ENCODE data around the gene LAP3.

Gene LAP3

GRCh38 chr4:17623451-17624001, 46.5 kb downstream of the LAP3 start:
- Histone ChIP-seq H3K27me3 (no peaks in the 10 kb centered on the region), H3K9me3 (replicated peaks in 1 of 11) (no peaks in the 10 kb centered on the region), H3K36me3 (peaks cover 100% of the 10 kb centered on the region in 11 experiments), H3K4me1 (peaks cover 6 to 11% (median 10%) of the 10 kb centered on the region in 10 experiments), H3K4me3 (no peak overlapping the region), H3K4me2 (no peak overlapping the region), H3K27ac (no peak overlapping the region), H3K9ac (no peak overlapping the region), H4K20me1 (peaks cover 68 to 100% (median 98%) of the 10 kb centered on the region in 11 experiments)
- TF ChIP-seq Cebpa-rat (IDR thresholded peaks at IDR 0.05) = no peak

DNA sequence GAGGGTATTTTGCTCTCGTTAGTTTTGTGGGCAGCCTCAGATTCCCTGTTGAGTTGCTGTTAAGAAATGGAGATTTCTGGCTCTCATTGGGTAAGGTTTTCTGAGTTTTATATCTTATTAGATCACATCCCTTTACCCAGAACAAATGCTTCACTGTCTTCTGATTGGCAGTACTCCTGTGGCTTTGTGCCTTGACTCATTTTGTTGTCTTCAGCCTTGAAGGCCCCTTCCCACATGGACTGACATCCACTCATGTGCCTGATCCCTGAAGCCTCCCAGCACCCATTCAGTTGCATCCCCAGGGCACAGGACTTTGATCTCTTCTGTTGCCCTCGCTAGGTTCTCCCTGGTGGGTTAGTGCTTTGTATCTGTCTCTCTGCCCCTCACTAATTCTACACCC, 47.8 kb downstream of the LAP3 start:
- Histone ChIP-seq H3K4me1 (0 out of 20 replicates have a peak, but pooled peaks cover 0 to under 1% (median 0%) of the 10 kb centered on the region in 10 experiments), H3K9me3 (replicated peaks in 1 of 11) (no peaks in the 10 kb centered on the region), H3K36me3 (peaks cover 98 to 100% (median 100%) of the 10 kb centered on the region in 11 experiments), H3K27me3 (no peaks in the 10 kb centered on the region), H3K9ac (no peak overlapping the region), H3K4me2 (no peak overlapping the region), H3K27ac (no peak overlapping the region), H3K4me3 (no peak overlapping the region), H4K20me1 (peaks cover 55 to 100% (median 94%) of the 10 kb centered on the region in 11 experiments)
- no peak for TF ChIP-seq Cebpa-rat (IDR thresholded peaks at IDR 0.05)

DNA sequence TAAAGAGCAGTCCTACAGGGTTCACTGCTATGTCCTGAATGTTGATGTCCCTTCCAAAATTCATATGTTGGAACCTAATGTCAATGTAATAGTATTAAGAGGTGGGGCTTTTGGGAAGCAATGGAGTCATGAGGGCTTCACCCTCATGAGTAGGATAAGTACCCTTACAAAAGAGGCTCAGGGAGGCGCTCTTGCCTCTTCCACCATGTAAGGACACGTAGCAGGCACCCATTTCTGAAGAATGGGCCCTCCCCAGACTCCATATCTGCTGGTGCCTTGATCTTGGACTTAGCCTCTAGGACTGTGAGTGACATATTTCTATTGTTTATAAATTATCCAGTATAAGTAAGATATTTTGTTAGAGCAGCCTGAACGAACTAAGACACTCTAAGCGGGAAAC, 53.2 kb downstream of the LAP3 start:
- peaks cover 0 to 26% (median 8%) of the 10 kb centered on the region in 10 experiments; a peak in 11 of 20 replicates for H3K4me1 ChIP-seq
- peaks cover 0 to 5% (median 0%) of the 10 kb centered on the region in 11 experiments; a peak in 3 of 22 replicates for H3K9me3 ChIP-seq (replicated peaks in 1 of 11)
- H3K9ac ChIP-seq = no peak overlapping the region
- H4K20me1 ChIP-seq = peaks cover 22 to 96% (median 83%) of the 10 kb centered on the region in 11 experiments; a peak in 21 of 22 replicates
- no peak overlapping the region for H3K4me3 ChIP-seq
- peaks cover 96 to 100% (median 100%) of the 10 kb centered on the region in 11 experiments for H3K36me3 ChIP-seq
- H3K27me3 ChIP-seq = no peaks in the 10 kb centered on the region
- TF ChIP-seq Cebpa-rat (IDR thresholded peaks at IDR 0.05) = no peak
- H3K27ac ChIP-seq = no peak overlapping the region
- no peak overlapping the region for H3K4me2 ChIP-seq

DNA sequence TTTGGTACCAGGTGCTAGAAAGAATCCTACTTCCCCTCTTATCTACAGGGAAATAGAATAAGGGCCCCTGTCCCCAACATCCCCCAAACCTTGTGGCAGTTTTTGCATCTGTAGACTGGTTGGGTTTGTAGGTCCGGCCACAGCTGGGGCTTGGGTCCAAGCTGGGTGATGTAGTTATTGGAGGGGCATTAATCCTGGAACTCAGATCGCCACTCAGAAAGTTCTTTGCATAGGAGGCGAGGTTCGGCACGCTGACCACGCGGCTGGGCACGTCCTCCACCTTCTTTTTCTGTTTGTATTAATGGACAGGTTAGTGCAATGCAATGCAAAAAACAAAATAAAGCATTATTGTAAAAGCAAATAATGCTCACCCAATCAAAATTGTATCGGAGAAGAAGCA, 56.6 kb downstream of the LAP3 start:
- TF ChIP-seq Cebpa-rat (IDR thresholded peaks at IDR 0.05) = no peak
- no peak overlapping the region for H3K27ac ChIP-seq
- H3K9me3 ChIP-seq (replicated peaks in 1 of 11) = peaks cover 0 to 5% (median 0%) of the 10 kb centered on the region in 11 experiments; a peak in 3 of 22 replicates
- H3K9ac ChIP-seq = no peak overlapping the region
- no peaks in the 10 kb centered on the region for H3K27me3 ChIP-seq
- peaks cover 0 to 27% (median 8%) of the 10 kb centered on the region in 10 experiments; a peak in 12 of 20 replicates for H3K4me1 ChIP-seq
- H3K4me3 ChIP-seq = no peak overlapping the region
- no peak overlapping the region for H3K4me2 ChIP-seq
- H4K20me1 ChIP-seq = peaks cover 22 to 93% (median 76%) of the 10 kb centered on the region in 11 experiments; a peak in 20 of 22 replicates
- H3K36me3 ChIP-seq = peaks cover 81 to 98% (median 93%) of the 10 kb centered on the region in 11 experiments

DNA sequence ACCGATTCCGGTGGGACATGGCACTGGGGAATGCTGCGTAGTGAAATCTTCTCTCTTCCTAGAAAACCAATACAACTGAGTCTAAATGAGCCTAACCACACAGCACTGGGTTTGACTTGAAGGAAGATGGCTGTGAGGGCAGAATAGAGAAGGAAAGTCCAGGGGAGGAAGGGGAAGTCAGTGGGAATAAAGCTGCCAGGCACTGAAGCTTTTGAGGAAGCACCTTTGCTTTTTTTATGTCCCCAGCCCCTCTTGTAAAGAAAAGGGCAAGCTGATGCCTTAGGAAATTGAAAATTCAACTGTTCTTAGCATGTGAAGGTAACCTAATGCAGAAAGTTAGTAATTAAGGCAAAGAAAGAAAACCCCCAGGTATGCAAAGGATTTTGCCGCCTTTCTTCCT, 58.1 kb downstream of the LAP3 start:
- H3K9me3 ChIP-seq (replicated peaks in 1 of 11) = peaks cover 0 to 5% (median 0%) of the 10 kb centered on the region in 11 experiments; a peak in 3 of 22 replicates
- no peak for TF ChIP-seq Cebpa-rat (IDR thresholded peaks at IDR 0.05)
- H3K4me3 ChIP-seq = no peak overlapping the region
- H3K27ac ChIP-seq = no peak overlapping the region
- peak overlapping the region in 2 of 11 experiments; percentile 1 to 26; a peak in 1 of 22 replicates for H3K4me2 ChIP-seq
- peaks cover 22 to 89% (median 70%) of the 10 kb centered on the region in 11 experiments; a peak in 20 of 22 replicates for H4K20me1 ChIP-seq
- H3K4me1 ChIP-seq = peaks cover 0 to 28% (median 15%) of the 10 kb centered on the region in 10 experiments; a peak in 14 of 20 replicates
- no peak overlapping the region for H3K9ac ChIP-seq
- H3K36me3 ChIP-seq = peaks cover 73 to 96% (median 89%) of the 10 kb centered on the region in 11 experiments
- H3K27me3 ChIP-seq = no peaks in the 10 kb centered on the region

GRCh38 chr4:17636341-17636695, 59.3 kb downstream of the LAP3 start:
- H3K4me2 ChIP-seq = no peak overlapping the region
- H3K4me3 ChIP-seq = no peak overlapping the region
- no peak overlapping the region for H3K27ac ChIP-seq
- H3K36me3 ChIP-seq = peaks cover 61 to 84% (median 76%) of the 10 kb centered on the region in 11 experiments
- peaks cover 21 to 77% (median 57%) of the 10 kb centered on the region in 11 experiments; a peak in 19 of 22 replicates for H4K20me1 ChIP-seq
- no peak for TF ChIP-seq Cebpa-rat (IDR thresholded peaks at IDR 0.05)
- H3K4me1 ChIP-seq = peaks cover 8 to 35% (median 18%) of the 10 kb centered on the region in 10 experiments
- H3K9me3 ChIP-seq (replicated peaks in 1 of 11) = peaks cover 0 to 5% (median 0%) of the 10 kb centered on the region in 11 experiments; a peak in 3 of 22 replicates
- H3K9ac ChIP-seq = no peak overlapping the region
- no peaks in the 10 kb centered on the region for H3K27me3 ChIP-seq

DNA sequence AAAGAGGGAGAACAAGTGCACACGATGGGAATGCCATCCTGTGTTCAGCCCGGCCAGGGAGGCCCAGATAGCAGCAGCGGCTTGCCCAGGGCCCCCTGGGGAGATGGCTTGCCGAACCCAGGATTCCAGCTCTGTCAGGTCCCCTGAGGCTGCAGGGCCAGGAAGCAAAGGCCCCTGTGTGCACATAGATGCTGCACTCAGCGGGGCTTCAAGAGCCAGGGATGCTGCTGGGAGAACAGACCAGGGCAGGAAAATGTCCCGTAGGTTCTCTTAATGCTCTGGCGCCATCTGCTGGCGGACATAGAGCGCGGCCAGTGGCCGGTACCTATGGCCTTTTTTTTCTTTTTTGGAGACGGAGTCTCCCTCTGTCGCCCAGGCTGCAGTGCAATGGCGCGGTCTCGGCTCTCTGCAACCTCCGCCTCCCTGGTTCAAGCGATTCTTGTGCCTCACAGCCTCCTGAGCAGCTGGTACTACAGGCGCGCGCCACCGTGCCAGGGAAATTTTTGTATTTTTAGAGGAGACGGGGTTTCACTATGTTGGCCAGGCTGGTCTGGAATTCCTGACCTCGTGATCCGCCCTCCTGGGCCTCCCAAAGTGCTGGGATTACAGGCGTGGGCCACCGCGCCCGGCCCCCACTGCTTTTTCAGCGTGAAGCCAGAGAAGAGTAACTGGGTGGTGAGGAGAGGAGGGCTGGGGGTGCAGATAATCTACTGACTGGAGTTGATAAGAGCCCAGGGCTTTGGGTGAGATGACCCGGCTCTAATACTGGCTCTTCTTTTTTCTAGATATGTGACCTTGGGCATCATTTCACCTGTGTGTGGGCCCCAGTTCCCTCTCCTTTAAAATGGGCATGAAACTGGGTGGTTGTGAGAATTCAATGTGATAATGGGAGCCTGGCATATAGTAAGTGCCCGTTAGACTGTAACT, 60.0 kb downstream of the LAP3 start:
- Histone ChIP-seq H3K4me2 (no peak overlapping the region), H3K9me3 (replicated peaks in 1 of 11) (peaks cover 0 to 5% (median under 1%) of the 10 kb centered on the region in 11 experiments; a peak in 6 of 22 replicates), H3K4me1 (peaks cover 12 to 34% (median 18%) of the 10 kb centered on the region in 10 experiments), H4K20me1 (peaks cover 19 to 70% (median 51%) of the 10 kb centered on the region in 11 experiments; a peak in 19 of 22 replicates), H3K36me3 (peaks cover 54 to 77% (median 70%) of the 10 kb centered on the region in 11 experiments), H3K4me3 (no peak overlapping the region), H3K9ac (no peak overlapping the region; a peak in 1 of 22 replicates), H3K27me3 (no peaks in the 10 kb centered on the region), H3K27ac (peak overlapping the region in 1 of 11 experiments; percentile 9; a peak in 2 of 22 replicates)
- TF ChIP-seq Cebpa-rat (IDR thresholded peaks at IDR 0.05) = no peak

DNA sequence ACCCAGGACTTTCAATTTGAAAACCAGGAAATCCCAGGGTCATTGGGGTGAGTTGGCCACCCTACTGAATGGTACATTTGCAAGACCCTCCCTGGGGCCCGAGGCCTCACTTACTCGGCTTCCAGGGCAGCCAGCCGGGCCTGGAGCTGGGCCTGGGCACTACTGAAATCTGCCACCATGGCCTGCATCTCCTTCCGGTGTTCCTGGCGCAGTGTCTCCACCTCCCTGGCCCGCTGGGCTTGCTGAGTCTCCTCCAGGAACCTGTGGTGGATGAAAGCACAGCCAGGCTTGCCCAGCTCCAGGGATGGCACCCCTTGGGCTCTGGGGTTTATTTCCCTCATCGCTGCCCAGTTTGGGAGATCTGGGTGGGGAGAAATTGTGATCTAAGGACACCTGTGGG, 62.1 kb downstream of the LAP3 start:
- Histone ChIP-seq H3K9me3 (replicated peaks in 1 of 11) (peaks cover 0 to 21% (median 17%) of the 10 kb centered on the region in 11 experiments; a peak in 15 of 22 replicates), H3K36me3 (peaks cover 32 to 66% (median 50%) of the 10 kb centered on the region in 11 experiments), H4K20me1 (peaks cover 14 to 52% (median 43%) of the 10 kb centered on the region in 11 experiments; a peak in 19 of 22 replicates), H3K27me3 (no peaks in the 10 kb centered on the region), H3K4me1 (peaks cover 16 to 48% (median 27%) of the 10 kb centered on the region in 10 experiments), H3K4me3 (no peak overlapping the region), H3K9ac (no peak overlapping the region), H3K4me2 (no peak overlapping the region), H3K27ac (peak overlapping the region in 1 of 11 experiments; percentile 17; a peak in 1 of 22 replicates)
- no peak for TF ChIP-seq Cebpa-rat (IDR thresholded peaks at IDR 0.05)

Data from BLaER1 treated with 17β-estradiol and CSF1 and Interleukin-3, amounts not matched to agents 10 nM and 100 nM (cell line).